ENCODE data around the gene DNAH5. TPM values are rescaled to one million over a fixed set of nuclear protein-coding genes. Genes with fewer than 3 reads are reported as not detected.
A peak's percentile ranks its signal among the peaks of the same experiment; 100 is the strongest.

Gene DNAH5
- total and polyA plus RNA-seq, 2 of the 13 experiments (the other 11 are each of a cell fraction or from before 2014, with no cell fraction given): 0.09 TPM

- no peak for TF ChIP-seq ZNF687 (CRISPR knock-in tag; IDR thresholded peaks at IDR 0.05)
Observed at GRCh38 chr5:13934921-13935320, 9.6 kb downstream of the DNAH5 start (continued).

- ChIA-PET CTCF (ENCODE audit: low intra/inter-chr PET ratio, low total read pairs) (no interaction called here), POLR2A (no interaction called here)
- FAIRE-seq (no peak), DNase-seq (ENCODE audit: low spot score) (no peak), ATAC-seq (no peak)
- Histone ChIP-seq H3K9me3 (ENCODE audit: low read length) (peaks cover 10% of the 10 kb centered on the region), H3K79me2 (ENCODE audit: insufficient read depth, low read length) (no peaks in the 10 kb centered on the region), H2AFZ (ENCODE audit: low read length) (no peak overlapping the region), H3K4me2 (ENCODE audit: low read depth, low read length) (no peak overlapping the region), H3K4me1 (ENCODE audit: insufficient read depth, low read length) (no peaks in the 10 kb centered on the region), H3K27ac (ENCODE audit: extremely low read length, insufficient read depth, low read length) (no peak overlapping the region), H4K20me1 (ENCODE audit: insufficient read depth, low read length) (no peaks in the 10 kb centered on the region), H3K9ac (ENCODE audit: insufficient read depth, low read depth, low read length) (no peak overlapping the region), H3K36me3 (replicated peaks in 1 of 2; ENCODE audit: control insufficient read depth in 1 of 2, insufficient read depth in 2 of 2, low read length in 2 of 2) (no peaks in the 10 kb centered on the region), H3K27me3 (ENCODE audit: control insufficient read depth in 1 of 2, insufficient read depth in 2 of 2, low read length in 2 of 2) (peaks cover 0 to 3% of the 10 kb centered on the region in 2 experiments; a peak in 1 of 5 replicates), H3K4me3 (replicated peaks in 1 of 3; ENCODE audit: insufficient read depth in 1 of 3, low read depth in 2 of 3, low read length in 3 of 3) (no peak overlapping the region)
- intact Hi-C loops (cut with micrococcal nuclease; ENCODE audit: unreplicated experiment): no loop called here
- BruUV-seq (replicated peaks): no TSS peak
- in situ Hi-C loops (cut with HindIII; ENCODE audit: extremely low pct_ligation_motif_present, low pct_unique_long_range_greater_than_20kb): no loop called here
- WGBS (ENCODE audit: low lambda C conversion rate): 0% methylated on average over 2 of the region's 2 CpGs
- no peak for TF ChIP-seq IRF9 (CRISPR knock-in tag; IDR thresholded peaks at IDR 0.05; ENCODE audit: borderline replicate concordance)
- TF ChIP-seq ZNF331 (CRISPR knock-in tag; IDR thresholded peaks at IDR 0.05): peak; percentile 98
Observed at GRCh38 chr5:13934125-13934524, 10.4 kb downstream of the DNAH5 start.
